ENCODE results near the gene COL4A6.
"Not testable (repeated sequence)": the region's sequence is repeated elsewhere in the genome, so short reads cannot be mapped to it uniquely, and the experiment has no call there.

The COL4A6 gene

DNA sequence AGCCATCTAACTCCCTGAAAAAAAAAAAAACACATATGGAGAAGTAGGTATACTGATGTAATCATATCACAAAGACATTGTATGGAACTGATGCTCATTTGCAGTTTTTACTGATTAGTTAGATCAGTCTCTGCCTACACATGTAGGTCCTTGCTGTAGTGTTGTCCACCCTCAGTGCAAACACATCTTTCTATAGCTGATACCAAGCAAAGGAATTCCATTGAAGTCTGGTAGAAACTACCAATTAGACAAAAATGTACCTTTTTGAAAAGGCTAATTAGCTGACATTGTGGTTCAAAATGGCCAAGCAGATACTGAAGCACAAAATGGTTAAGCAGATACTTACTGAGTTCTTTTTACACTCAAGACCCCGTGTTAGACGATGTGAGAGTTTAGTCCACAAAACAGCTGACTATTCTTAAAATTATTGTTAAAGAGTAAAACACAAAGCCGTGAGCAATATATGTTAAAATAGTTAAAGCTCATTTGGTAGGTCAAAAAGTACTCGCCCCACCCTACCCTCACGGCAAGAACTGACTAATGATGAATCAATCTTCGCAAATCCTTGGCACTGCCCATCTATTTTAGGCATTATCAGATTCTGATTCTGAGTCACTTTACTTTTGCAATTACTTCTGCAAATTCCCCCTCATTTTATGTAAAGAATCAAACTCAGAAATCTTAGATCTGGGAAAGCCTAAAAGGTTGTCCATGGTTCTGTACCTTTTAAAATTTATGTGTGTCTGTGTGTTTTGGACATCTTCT is 40.4 kb downstream of the COL4A6 start:
- no peak for DNase-seq

DNA sequence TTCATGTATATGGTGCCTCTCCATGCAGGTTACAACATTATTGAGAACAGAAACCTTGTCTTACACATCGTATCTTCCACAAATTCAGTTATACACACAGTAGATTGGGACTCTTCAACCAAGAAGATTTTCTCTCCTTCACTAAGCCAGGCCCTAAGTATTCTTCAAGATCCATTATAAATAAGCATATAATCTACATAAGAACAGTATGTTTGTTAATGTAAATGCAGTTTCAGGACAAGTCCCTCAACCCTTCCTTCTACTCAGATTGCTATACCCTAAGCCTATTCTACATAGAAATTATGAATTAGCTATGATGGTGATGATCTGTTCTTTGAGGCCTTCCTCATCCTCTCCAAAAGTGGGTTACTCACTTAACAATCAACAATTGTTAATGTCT is 41.2 kb downstream of the COL4A6 start:
- DNase-seq = no peak

GRCh38 chrX:108396188-108396891 is 41.9 kb downstream of the COL4A6 start:
- no peak for DNase-seq

GRCh38 chrX:108390976-108391717 is 47.1 kb downstream of the COL4A6 start:
- not testable (repeated sequence) for DNase-seq

GRCh38 chrX:108384783-108385182 is 53.4 kb downstream of the COL4A6 start:
- DNase-seq = no peak

DNA sequence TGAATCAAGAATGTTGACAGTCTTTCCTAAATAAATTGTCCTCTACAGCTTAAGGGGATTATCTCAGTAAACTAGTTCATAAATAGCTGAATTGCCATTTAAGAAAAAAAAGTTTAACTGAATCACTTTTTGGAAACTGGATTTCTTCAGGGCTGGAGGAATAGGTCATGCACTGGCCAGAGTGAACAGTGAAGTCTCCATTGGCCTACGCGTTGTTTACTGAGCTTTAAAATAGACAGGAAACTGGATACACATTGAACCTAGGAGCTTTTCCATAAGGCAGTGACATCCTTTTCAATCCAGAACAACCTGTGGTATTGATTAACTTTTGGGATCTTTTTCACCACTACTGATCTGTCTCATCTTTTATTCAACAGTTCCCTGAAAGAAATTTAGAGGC is 58.0 kb downstream of the COL4A6 start:
- DNase-seq = no peak

DNA sequence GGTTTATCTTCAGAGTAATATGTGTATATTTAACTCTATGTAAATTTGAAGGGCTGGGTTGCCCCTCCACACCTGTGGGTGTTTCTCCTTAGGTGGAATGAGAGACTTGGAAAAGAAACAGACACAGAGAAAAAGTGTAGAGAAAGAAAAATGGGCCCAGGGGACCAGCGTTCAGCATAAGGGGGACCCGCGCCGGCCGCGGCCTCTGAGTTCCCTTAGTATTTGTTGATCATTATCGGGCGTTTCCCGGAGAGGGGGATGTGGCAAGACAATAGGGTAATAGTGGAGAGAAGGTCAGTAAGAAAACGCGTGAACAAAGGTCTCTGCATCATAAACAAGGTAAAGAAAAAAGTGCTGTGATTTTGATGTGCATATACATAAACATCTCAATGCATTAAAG is 61.4 kb downstream of the COL4A6 start:
- DNase-seq = not testable (repeated sequence)

- DNase-seq = not testable (repeated sequence)
Measured at GRCh38 chrX:108375591-108375990, 62.6 kb downstream of the COL4A6 start.

GRCh38 chrX:108366644-108367406 is 71.4 kb downstream of the COL4A6 start:
- DNase-seq = no peak

- no peak for DNase-seq
Measured at GRCh38 chrX:108362026-108362425, 76.2 kb downstream of the COL4A6 start.

GRCh38 chrX:108361316-108361715 is 76.9 kb downstream of the COL4A6 start:
- no peak for DNase-seq

DNA sequence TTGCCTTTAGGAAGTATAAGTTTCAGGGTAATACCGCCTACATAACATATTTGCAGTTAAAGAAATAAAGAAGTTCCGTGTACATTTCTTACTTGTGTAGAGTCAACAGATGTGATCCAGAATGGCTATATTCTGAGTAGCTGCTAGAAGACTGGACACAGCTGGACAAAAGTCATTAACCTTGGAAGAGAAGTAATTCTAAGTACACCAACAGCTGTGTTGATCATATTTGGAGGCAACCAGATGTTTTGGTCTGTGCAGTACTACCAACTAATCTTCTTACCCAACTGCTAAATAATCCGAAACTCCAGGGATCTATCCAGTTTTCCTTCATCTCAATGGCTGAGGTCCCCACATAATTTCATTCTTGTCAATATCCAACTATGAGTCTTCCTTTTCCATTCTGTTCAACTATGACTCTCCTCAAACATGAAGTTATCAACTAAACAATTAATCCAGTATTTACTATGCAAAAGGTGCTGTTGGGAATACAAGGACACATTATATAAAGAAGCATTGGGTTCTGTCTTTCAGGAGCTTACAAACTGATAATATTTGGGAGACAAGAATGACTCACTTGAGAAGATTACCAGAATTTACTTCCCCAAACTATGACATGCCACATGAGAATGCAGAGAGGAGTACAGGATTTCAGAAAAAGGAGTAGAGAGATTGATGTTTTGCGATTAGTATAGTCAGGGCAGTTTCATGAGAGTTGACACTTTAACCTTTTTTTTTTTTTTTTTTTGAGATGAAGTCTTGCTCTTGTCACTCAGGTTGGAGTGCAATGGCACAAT is 78.2 kb downstream of the COL4A6 start:
- no peak for DNase-seq

GRCh38 chrX:108353452-108353851 is 84.8 kb downstream of the COL4A6 start:
- DNase-seq = no peak

- no peak for DNase-seq
Measured at GRCh38 chrX:108349210-108349609, 89.0 kb downstream of the COL4A6 start.

DNA sequence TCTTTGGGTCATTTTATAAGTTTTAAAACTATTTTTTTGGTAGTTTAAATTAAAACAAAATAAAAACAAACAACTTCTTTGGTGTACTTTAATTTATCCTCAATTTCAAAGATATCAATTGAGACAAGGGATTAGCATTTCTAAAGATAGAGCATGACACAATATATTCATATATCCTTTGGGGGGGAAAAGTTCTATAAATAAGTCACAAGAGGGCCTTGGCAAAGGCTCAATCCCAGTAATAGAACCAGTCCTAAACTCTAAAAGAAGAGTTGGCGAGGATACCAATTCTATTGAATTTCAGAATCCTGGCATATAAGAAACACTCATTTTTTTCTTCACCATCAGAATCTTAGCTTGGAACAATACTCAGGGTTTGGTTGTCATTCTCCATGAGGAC is 89.7 kb downstream of the COL4A6 start:
- no peak for DNase-seq

DNA sequence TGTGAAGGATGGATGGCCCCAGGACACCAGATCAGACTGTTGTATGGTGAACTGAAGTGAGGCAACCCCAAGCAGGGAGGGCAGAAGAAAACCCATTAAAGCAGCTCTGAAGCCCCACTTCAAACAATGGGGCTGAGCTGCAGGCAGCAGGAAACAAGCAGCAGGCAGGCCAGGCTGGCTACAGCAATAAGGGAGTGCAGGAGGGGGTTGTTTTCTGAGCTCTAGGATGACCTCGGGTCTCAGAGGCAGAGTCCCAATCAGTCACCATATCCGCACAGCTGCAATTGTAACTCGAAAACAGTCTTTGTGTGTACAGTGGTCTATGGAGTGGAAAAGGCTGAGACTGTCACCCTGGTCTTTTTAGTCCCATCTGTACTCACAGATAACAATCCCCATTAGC is 90.4 kb downstream of the COL4A6 start:
- no peak for DNase-seq

GRCh38 chrX:108344216-108344615 is 94.0 kb downstream of the COL4A6 start:
- no peak for DNase-seq

- DNase-seq = no peak
Measured at GRCh38 chrX:108341947-108342346, 96.3 kb downstream of the COL4A6 start.

- no peak for DNase-seq
Measured at GRCh38 chrX:108332281-108332680, 105.9 kb downstream of the COL4A6 start.

DNA sequence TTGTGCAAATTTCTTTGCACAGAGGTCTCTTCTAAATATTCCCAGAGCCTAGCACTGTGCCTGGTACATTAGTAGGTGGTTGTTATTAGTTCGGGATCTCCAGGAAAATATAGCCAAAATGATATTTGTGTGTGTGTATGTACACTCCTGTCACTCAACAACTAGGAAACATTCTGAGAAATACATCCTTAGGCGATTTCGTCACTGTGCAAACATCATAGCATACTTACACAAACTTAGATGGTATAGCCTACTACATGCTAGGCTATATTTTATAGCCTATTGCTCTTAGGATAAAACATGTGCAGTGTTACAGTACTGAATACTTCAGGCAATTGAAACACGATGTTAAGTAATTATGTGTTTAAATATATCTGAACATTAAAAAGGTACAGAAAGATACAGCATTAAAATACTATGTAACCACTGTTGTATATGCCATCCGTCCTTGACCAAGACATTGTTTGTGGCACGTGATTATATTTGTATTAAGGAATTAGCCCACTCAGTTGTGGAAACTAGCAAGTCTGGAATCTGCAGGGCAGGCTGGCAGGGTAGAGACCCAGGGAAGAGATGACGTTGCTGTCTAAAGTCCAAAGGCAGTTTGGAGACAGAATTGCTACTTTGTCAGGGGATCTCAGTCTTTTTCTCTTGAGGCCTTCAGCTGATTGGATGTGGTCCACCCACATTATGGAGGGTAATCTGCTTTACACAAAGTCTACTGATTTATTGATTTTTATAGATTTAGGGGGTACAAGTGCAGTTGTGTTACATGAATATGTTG is 106.9 kb downstream of the COL4A6 start:
- no peak for DNase-seq

- no peak for DNase-seq
Measured at GRCh38 chrX:108323751-108324150, 114.5 kb downstream of the COL4A6 start.

Data from stimulated activated CD4-positive, alpha-beta T cell treated with anti-CD3 and anti-CD28 coated beads, Interleukin-12 subunit alpha, Interleukin-12 subunit beta, amount 100 ng/mL, for 4 hours (primary cell).